H9 (cell line): Measurements from ENCODE around the gene SYNE3. TPM values are rescaled to one million over a fixed set of nuclear protein-coding genes. Genes with fewer than 3 reads are reported as not detected.

ENCODE experiments used
- DNase-seq: peaks from one replicate; pipeline ENCODE4 v3.0.0-alpha.2; 2017
- H2AFZ ChIP-seq: one replicate; pipeline ENCODE4 v1.6.1; 2013; ENCODE audit warnings: mild to moderate bottlenecking, low read length, control low read depth, moderate library complexity
- H2AK5ac ChIP-seq: 2 replicates; pipeline ENCODE4 v1.6.1; 2013; ENCODE audit warnings: low read length, control low read depth, mixed read lengths; ENCODE audit not compliant: insufficient read length
- H2BK120ac ChIP-seq: one replicate; pipeline ENCODE4 v1.6.1; 2013; ENCODE audit warnings: low read depth, mild to moderate bottlenecking, low read length, control low read depth, inconsistent platforms; ENCODE audit not compliant: poor library complexity, severe bottlenecking
- H2BK12ac ChIP-seq: 2 replicates; pipeline ENCODE4 v1.6.1; 2013; ENCODE audit warnings: low read length, control low read depth, mixed read lengths, low read depth; ENCODE audit not compliant: insufficient read length
- H2BK15ac ChIP-seq: 2 replicates; pipeline ENCODE4 v1.6.1; 2013; ENCODE audit warnings: low read depth, low read length, control low read depth
- H2BK20ac ChIP-seq: one replicate; pipeline ENCODE4 v1.6.1; 2013; ENCODE audit warnings: low read depth, mild to moderate bottlenecking, low read length, control low read depth, inconsistent platforms; ENCODE audit not compliant: poor library complexity, severe bottlenecking
- H2BK5ac ChIP-seq: 2 replicates; pipeline ENCODE4 v1.6.1; 2013; ENCODE audit warnings: low read length, control low read depth, mixed read lengths; ENCODE audit not compliant: insufficient read length
- H3K14ac ChIP-seq: 2 replicates; pipeline ENCODE4 v1.6.1; 2013; ENCODE audit warnings: low read length, control low read depth; ENCODE audit not compliant: insufficient read depth
- H3K18ac ChIP-seq: 2 replicates; pipeline ENCODE4 v1.6.1; 2013; ENCODE audit warnings: low read depth, mild to moderate bottlenecking, mixed read lengths, low read length, control low read depth; ENCODE audit not compliant: insufficient read length
- H3K23ac ChIP-seq: 2 replicates; pipeline ENCODE4 v1.6.1; 2013; ENCODE audit warnings: low read length, control low read depth, mixed read lengths, low read depth; ENCODE audit not compliant: insufficient read length
- H3K23me2 ChIP-seq: 2 replicates; pipeline ENCODE4 v1.6.1; 2013; ENCODE audit warnings: low read depth, mild to moderate bottlenecking, mixed read lengths, low read length, control low read depth; ENCODE audit not compliant: insufficient read length, poor library complexity, severe bottlenecking
- H3K27ac ChIP-seq: 2 replicates; pipeline ENCODE4 v1.5.1; 2013; ENCODE audit warnings: low read length, control low read depth, mixed read lengths, low read depth; ENCODE audit not compliant: insufficient read length
- H3K27me3 ChIP-seq: 2 replicates; pipeline ENCODE4 v1.6.1; 2013; ENCODE audit warnings: low read length, control low read depth, inconsistent platforms; ENCODE audit not compliant: insufficient read depth
- H3K4ac ChIP-seq: 2 replicates; pipeline ENCODE4 v1.6.1; 2013; ENCODE audit warnings: low read depth, mild to moderate bottlenecking, control low read depth, inconsistent platforms, low read length, moderate library complexity
- H3K4me1 ChIP-seq: 2 replicates; pipeline ENCODE4 v1.6.1; 2013; ENCODE audit warnings: low read length, control low read depth, inconsistent platforms; ENCODE audit not compliant: insufficient read depth
- H3K4me2 ChIP-seq: 2 replicates; pipeline ENCODE4 v1.6.1; 2013; ENCODE audit warnings: low read length, control low read depth, mixed read lengths; ENCODE audit not compliant: insufficient read length, insufficient read depth
- H3K56ac ChIP-seq: 2 replicates; pipeline ENCODE4 v1.6.1; 2013; ENCODE audit warnings: low read depth, mild to moderate bottlenecking, mixed read lengths, low read length, control low read depth; ENCODE audit not compliant: insufficient read length
- H3K79me1 ChIP-seq: 2 replicates; pipeline ENCODE4 v1.6.1; 2013; ENCODE audit warnings: low read depth, mild to moderate bottlenecking, moderate library complexity, low read length, control low read depth, inconsistent platforms; ENCODE audit not compliant: insufficient read depth, poor library complexity, severe bottlenecking
- H3K79me2 ChIP-seq: 2 replicates; pipeline ENCODE4 v1.6.1; 2013; ENCODE audit warnings: low read length, control low read depth, inconsistent platforms; ENCODE audit not compliant: insufficient read depth
- H3K9ac ChIP-seq: 2 replicates; pipeline ENCODE4 v1.6.1; 2013; ENCODE audit warnings: low read length, control low read depth, mixed read lengths; ENCODE audit not compliant: insufficient read length; ENCODE audit errors: extremely low read depth
- H3K9me3 ChIP-seq: one replicate; pipeline ENCODE4 v1.6.1; 2013; ENCODE audit warnings: low read depth, low read length, inconsistent platforms; ENCODE audit not compliant: control insufficient read depth
- H3T11ph ChIP-seq: one replicate; pipeline ENCODE4 v1.6.1; 2013; ENCODE audit warnings: mild to moderate bottlenecking, low read length, control low read depth, inconsistent platforms
- H4K20me1 ChIP-seq: one replicate; pipeline ENCODE4 v1.6.1; 2013; ENCODE audit not compliant: control insufficient read depth, insufficient read length, insufficient read depth
- H4K5ac ChIP-seq: 2 replicates; pipeline ENCODE4 v1.6.1; 2013; ENCODE audit warnings: low read depth, mild to moderate bottlenecking, mixed read lengths, low read length, control low read depth; ENCODE audit not compliant: insufficient read length
- H4K8ac ChIP-seq: replicated peaks from 2 replicates; pipeline ENCODE4 v1.6.1; 2013; ENCODE audit warnings: low read length, control low read depth, mixed read lengths, low read depth; ENCODE audit not compliant: insufficient read length
- H4K91ac ChIP-seq: 2 replicates; pipeline ENCODE4 v1.6.1; 2013; ENCODE audit warnings: low read depth, mild to moderate bottlenecking, moderate library complexity, mixed read lengths, low read length, control low read depth; ENCODE audit not compliant: insufficient read length
- H3K27ac Mint-ChIP-seq, 3 experiments: 2 replicates in 2 of 3; 3 replicates in 1 of 3; pipeline ENCODE4 v1.8.0; 2020 to 2021; ENCODE audit warnings: mixed read lengths in 3 of 3, mild to moderate bottlenecking in 1 of 3, moderate library complexity in 1 of 3
- H3K27me3 Mint-ChIP-seq: 2 replicates; pipeline ENCODE4 v1.8.0; 2021; ENCODE audit warnings: low read depth, mild to moderate bottlenecking, moderate library complexity, mixed read lengths
- H3K36me3 Mint-ChIP-seq, 3 experiments: 2 replicates in 2 of 3; 3 replicates in 1 of 3; pipeline ENCODE4 v1.8.0; 2020 to 2021; ENCODE audit warnings: low read depth in 3 of 3, mixed read lengths in 3 of 3; ENCODE audit not compliant: insufficient read depth in 1 of 3
- H3K4me1 Mint-ChIP-seq, 2 experiments: 2 replicates each; pipeline ENCODE4 v1.8.0; 2020; ENCODE audit warnings: mixed read lengths in 2 of 2
- H3K4me3 Mint-ChIP-seq, 2 experiments: 2 replicates in 1 of 2; 3 replicates in 1 of 2; pipeline ENCODE4 v1.8.0; 2020 to 2021; ENCODE audit warnings: mild to moderate bottlenecking in 2 of 2, mixed read lengths in 2 of 2, moderate library complexity in 1 of 2
- H3K9me3 Mint-ChIP-seq, 2 experiments: 2 replicates in 1 of 2; 3 replicates in 1 of 2; pipeline ENCODE4 v1.8.0; 2020; ENCODE audit warnings: mild to moderate bottlenecking in 2 of 2, mixed read lengths in 2 of 2, moderate library complexity in 1 of 2
- WGBS: extraction: QIAGEN DNeasy Blood & Tissue Kit; methylation state at CpG from one replicate; pipeline ENCODE4 v1.1.7; 2013; ENCODE audit warnings: missing lambda C conversion rate, low lambda C conversion rate, mixed read lengths; ENCODE audit not compliant: insufficient read length; ENCODE audit errors: extremely low coverage; 5-methylcytosine and 5-hydroxymethylcytosine counted together
- total RNA-seq: library from RNA; stranded (reverse); gene quantifications from 2 replicates; pipeline ENCODE4 v1.2.1, GENCODE V29; 2021
- TF ChIP-seq, protein P1 (sequence below): fragments of 200-600 bp; sonication (generic); conservative IDR thresholded peaks from 3 replicates; pipeline ENCODE4 v1.8.0; 2021; ENCODE audit warnings: antibody characterized with exemption, mild to moderate bottlenecking

Gene SYNE3
- total RNA-seq, 1 experiment from 2014 or later = 0.11 TPM

DNA sequence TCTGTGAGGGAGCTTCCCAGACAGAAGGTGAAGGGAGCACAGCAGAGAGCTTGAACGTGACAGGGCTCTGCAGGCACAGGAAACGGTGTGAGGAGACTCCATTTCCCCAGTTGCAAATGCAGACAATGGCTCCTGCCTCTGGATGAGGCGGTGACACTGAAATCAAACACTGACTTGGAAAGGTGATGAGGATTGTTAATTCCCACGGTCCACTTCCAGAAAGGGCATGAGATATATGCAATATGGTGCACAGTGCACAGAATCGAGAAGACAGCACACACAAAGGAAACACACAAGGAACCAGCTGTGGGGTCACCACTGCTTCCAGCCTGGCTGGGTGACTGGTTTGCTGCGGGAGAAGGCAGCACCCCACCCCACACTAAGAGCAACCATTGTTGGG is 42.0 kb downstream of the SYNE3 start:
- no peak overlapping the region for H4K91ac ChIP-seq
- no peak overlapping the region for H3K18ac ChIP-seq
- Mint-ChIP-seq H3K4me1 (0 out of 4 replicates have a peak, but pooled peaks cover 0 to 5% of the 10 kb centered on the region in 2 experiments), H3K27ac (no peak overlapping the region; a peak in 1 of 7 replicates), H3K9me3 (no peaks in the 10 kb centered on the region), H3K27me3 (peaks cover 18% of the 10 kb centered on the region), H3K36me3 (no peaks in the 10 kb centered on the region), H3K4me3 (no peak overlapping the region)
- no peak overlapping the region for H2BK120ac ChIP-seq
- H3K27ac ChIP-seq = no peak overlapping the region
- no peak overlapping the region for H3K14ac ChIP-seq
- H2AK5ac ChIP-seq = no peak overlapping the region
- H3K23ac ChIP-seq = no peak overlapping the region
- TF ChIP-seq, protein P1, sequence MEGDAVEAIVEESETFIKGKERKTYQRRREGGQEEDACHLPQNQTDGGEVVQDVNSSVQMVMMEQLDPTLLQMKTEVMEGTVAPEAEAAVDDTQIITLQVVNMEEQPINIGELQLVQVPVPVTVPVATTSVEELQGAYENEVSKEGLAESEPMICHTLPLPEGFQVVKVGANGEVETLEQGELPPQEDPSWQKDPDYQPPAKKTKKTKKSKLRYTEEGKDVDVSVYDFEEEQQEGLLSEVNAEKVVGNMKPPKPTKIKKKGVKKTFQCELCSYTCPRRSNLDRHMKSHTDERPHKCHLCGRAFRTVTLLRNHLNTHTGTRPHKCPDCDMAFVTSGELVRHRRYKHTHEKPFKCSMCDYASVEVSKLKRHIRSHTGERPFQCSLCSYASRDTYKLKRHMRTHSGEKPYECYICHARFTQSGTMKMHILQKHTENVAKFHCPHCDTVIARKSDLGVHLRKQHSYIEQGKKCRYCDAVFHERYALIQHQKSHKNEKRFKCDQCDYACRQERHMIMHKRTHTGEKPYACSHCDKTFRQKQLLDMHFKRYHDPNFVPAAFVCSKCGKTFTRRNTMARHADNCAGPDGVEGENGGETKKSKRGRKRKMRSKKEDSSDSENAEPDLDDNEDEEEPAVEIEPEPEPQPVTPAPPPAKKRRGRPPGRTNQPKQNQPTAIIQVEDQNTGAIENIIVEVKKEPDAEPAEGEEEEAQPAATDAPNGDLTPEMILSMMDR = no peak
- no peak overlapping the region for H2BK15ac ChIP-seq
- no peaks in the 10 kb centered on the region for H4K20me1 ChIP-seq
- H3K9ac ChIP-seq = no peak overlapping the region
- no peak overlapping the region for H3K4me2 ChIP-seq
- H3K23me2 ChIP-seq = no peaks in the 10 kb centered on the region
- H2BK20ac ChIP-seq = no peak overlapping the region
- H4K8ac ChIP-seq = no peak overlapping the region
- no peak overlapping the region for H2BK5ac ChIP-seq
- H3K79me1 ChIP-seq = no peaks in the 10 kb centered on the region
- no peaks in the 10 kb centered on the region for H3K4me1 ChIP-seq
- no peak overlapping the region for H3K56ac ChIP-seq
- H3K4ac ChIP-seq = no peak overlapping the region
- H2AFZ ChIP-seq = no peak overlapping the region
- no peak overlapping the region for H4K5ac ChIP-seq
- WGBS = no CpG with 5 or more reads among the region's 6 CpGs
- H3T11ph ChIP-seq = no peak overlapping the region
- DNase-seq = no peak
- no peak overlapping the region for H2BK12ac ChIP-seq
- no peaks in the 10 kb centered on the region for H3K27me3 ChIP-seq
- no peaks in the 10 kb centered on the region for H3K79me2 ChIP-seq
- no peaks in the 10 kb centered on the region for H3K9me3 ChIP-seq
